GM10248 (cell line): Measurements from ENCODE around the gene FREY1.

ENCODE experiments used
- CTCF ChIA-PET: fragments of 300-600 bp; sonication (Branson Sonifier 250); formaldehyde crosslinking; extraction: SDS; loops from one replicate; lab custom pipeline; 2021; ENCODE audit warnings: antibody characterized with exemption; lab: Yijun Ruan, JAX
- POLR2A ChIA-PET: fragments of 350-650 bp; sonication (Branson Sonifier 250); formaldehyde crosslinking; extraction: SDS; loops from one replicate; lab custom pipeline; 2020; ENCODE audit warnings: antibody characterized with exemption; lab: Yijun Ruan, JAX
- DNase-seq: peaks from one replicate; pipeline ENCODE4 v3.0.0; 2012; ENCODE audit errors: extremely low spot score
- CTCF ChIP-seq: IDR thresholded peaks from 2 replicates; pipeline ENCODE4 v1.5.1; 2012; ENCODE audit warnings: mild to moderate bottlenecking, low read depth; ENCODE audit errors: extremely low read depth, missing control alignments, control extremely low read depth

Gene FREY1

GRCh38 chr11:45933846-45934579 is 26.9 kb upstream of the FREY1 start:
- no peak for TF ChIP-seq CTCF
- ChIA-PET CTCF (interaction anchor here (4.0 kb wide), 1 partner anchor 31 kb away, joined by 23 read pairs; no protein-coding TSS in a partner anchor), POLR2A (no interaction called here)
- DNase-seq = no peak

- ChIA-PET CTCF (interaction anchor here (1.2 to 4.0 kb wide), 2 partner anchors 19 to 32 kb away, joined by 3 to 23 read pairs; no protein-coding TSS in a partner anchor), POLR2A (no interaction called here)
- DNase-seq = peak; percentile 73
- no peak for TF ChIP-seq CTCF
Measured at GRCh38 chr11:45933131-45933831, 26.2 kb upstream of the FREY1 start.

GRCh38 chr11:45932217-45932616 is 25.1 kb upstream of the FREY1 start:
- ChIA-PET POLR2A (no interaction called here), CTCF (interaction anchor here (1.2 kb wide), 1 partner anchor 20 kb away, joined by 3 read pairs; no protein-coding TSS in a partner anchor)
- TF ChIP-seq CTCF = no peak
- DNase-seq = no peak

- DNase-seq = no peak
- CTCF ChIA-PET = interaction anchor here (1.1 to 4.3 kb wide), 2 partner anchors 27 to 33 kb away, joined by 3 to 21 read pairs; no protein-coding TSS in a partner anchor
- TF ChIP-seq CTCF = no peak
- POLR2A ChIA-PET = no interaction called here
Measured at GRCh38 chr11:45931739-45932138, 24.7 kb upstream of the FREY1 start.

- no peak for TF ChIP-seq CTCF
- DNase-seq = no peak
- ChIA-PET POLR2A (no interaction called here), CTCF (interaction anchor here (0.8 to 4.3 kb wide), 5 partner anchors 8 to 76 kb away, joined by 3 to 21 read pairs (median 6); no protein-coding TSS in a partner anchor)
Measured at GRCh38 chr11:45930951-45931570, 24.0 kb upstream of the FREY1 start.

GRCh38 chr11:45930031-45930794 is 23.1 kb upstream of the FREY1 start:
- ChIA-PET CTCF (interaction anchor here (0.8 to 4.3 kb wide), 7 partner anchors 9 to 175 kb away, joined by 3 to 21 read pairs (median 3); no protein-coding TSS in a partner anchor), POLR2A (no interaction called here)
- DNase-seq = peak; percentile 91
- TF ChIP-seq CTCF = no peak
